Progenitor cell of endocrine pancreas (in vitro differentiated cells): ENCODE results near the gene BRICD5. TPM values are rescaled to one million over a fixed set of nuclear protein-coding genes. Genes with fewer than 3 reads are reported as not detected.

Experiments used
- DNase-seq: peaks from one replicate; pipeline ENCODE4 v3.0.0; 2021; ENCODE audit warnings: low spot score; ENCODE audit not compliant: unreplicated experiment
- H3K27ac Mint-ChIP-seq: 2 replicates; pipeline ENCODE4 v1.8.0; 2021; ENCODE audit warnings: mild to moderate bottlenecking, moderate library complexity, mixed read lengths
- H3K27me3 Mint-ChIP-seq: 2 replicates; pipeline ENCODE4 v1.8.0; 2021; ENCODE audit warnings: mixed read lengths
- H3K36me3 Mint-ChIP-seq: 2 replicates; pipeline ENCODE4 v1.8.0; 2022; ENCODE audit warnings: mixed read lengths; ENCODE audit not compliant: insufficient read depth
- H3K4me1 Mint-ChIP-seq: 2 replicates; pipeline ENCODE4 v1.8.0; 2021; ENCODE audit warnings: low read depth, mixed read lengths
- H3K4me3 Mint-ChIP-seq: 2 replicates; pipeline ENCODE4 v1.8.0; 2021; ENCODE audit warnings: low read depth, mild to moderate bottlenecking, moderate library complexity, mixed read lengths
- H3K9me3 Mint-ChIP-seq: 2 replicates; pipeline ENCODE4 v1.8.0; 2021; ENCODE audit warnings: low read depth, mixed read lengths
- CTCF ChIP-seq: fragments of 200-600 bp; sonication (generic); IDR thresholded peaks from one replicate; pipeline ENCODE4 v1.5.0; 2021; ENCODE audit warnings: antibody characterized with exemption, mild to moderate bottlenecking; ENCODE audit not compliant: unreplicated experiment
- total RNA-seq: library from RNA; stranded (reverse); gene quantifications from 2 replicates; pipeline ENCODE4 v1.2.1, GENCODE V29; 2021

Gene BRICD5
- total RNA-seq, 1 donor from 2014 or later: 24.6 TPM

DNA sequence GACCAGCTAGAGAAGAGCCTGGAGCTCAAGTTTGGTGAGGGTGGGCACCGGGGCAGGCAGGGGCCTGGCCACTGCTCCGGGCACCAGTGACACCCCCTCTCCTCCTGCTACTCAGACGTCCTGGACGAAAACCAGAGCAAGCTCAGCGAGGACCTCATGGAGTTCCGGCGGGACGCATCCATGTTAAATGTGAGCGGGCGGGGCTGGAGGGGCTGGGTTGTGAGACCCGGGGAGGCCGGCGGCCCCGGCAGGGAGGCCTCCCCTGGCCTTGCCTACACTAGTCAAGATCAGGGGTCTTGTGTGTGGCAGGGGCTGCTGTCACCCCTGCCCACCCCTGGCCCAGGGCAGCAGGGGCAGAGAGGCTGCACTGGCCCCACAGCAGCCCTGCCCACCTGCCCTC lies 37.3 kb downstream of the BRICD5 start:
- DNase-seq: no peak
- Mint-ChIP-seq H3K27ac (no peak overlapping the region), H3K9me3 (no peaks in the 10 kb centered on the region), H3K36me3 (peaks cover 11% of the 10 kb centered on the region), H3K27me3 (no peaks in the 10 kb centered on the region), H3K4me1 (no peaks in the 10 kb centered on the region), H3K4me3 (no peak overlapping the region)
- TF ChIP-seq CTCF: no peak

GRCh38 chr16:2172688-2173335 lies 37.9 kb downstream of the BRICD5 start:
- peaks cover 11% of the 10 kb centered on the region for H3K36me3 Mint-ChIP-seq
- no peak overlapping the region for H3K27ac Mint-ChIP-seq

GRCh38 chr16:2171601-2172178 lies 39.0 kb downstream of the BRICD5 start:
- H3K27me3 Mint-ChIP-seq: no peaks in the 10 kb centered on the region
- peaks cover 8% of the 10 kb centered on the region for H3K36me3 Mint-ChIP-seq
- H3K4me3 Mint-ChIP-seq: no peak overlapping the region
- H3K9me3 Mint-ChIP-seq: no peaks in the 10 kb centered on the region
- DNase-seq: no peak
- no peak for TF ChIP-seq CTCF
- no peaks in the 10 kb centered on the region for H3K4me1 Mint-ChIP-seq
- H3K27ac Mint-ChIP-seq: no peak overlapping the region

More at GRCh38 chr16:2172688-2173335, 37.9 kb downstream of the BRICD5 start:
- no peak overlapping the region for H3K4me3 Mint-ChIP-seq
- no peak for DNase-seq
- no peaks in the 10 kb centered on the region for H3K4me1 Mint-ChIP-seq
- no peak for TF ChIP-seq CTCF
- H3K27me3 Mint-ChIP-seq: no peaks in the 10 kb centered on the region
- H3K9me3 Mint-ChIP-seq: no peaks in the 10 kb centered on the region

GRCh38 chr16:2170587-2171435 lies 39.9 kb downstream of the BRICD5 start:
- TF ChIP-seq CTCF: no peak
- Mint-ChIP-seq H3K36me3 (peaks cover 8% of the 10 kb centered on the region), H3K27ac (no peak overlapping the region), H3K9me3 (no peaks in the 10 kb centered on the region), H3K4me3 (no peak overlapping the region), H3K27me3 (no peaks in the 10 kb centered on the region), H3K4me1 (no peaks in the 10 kb centered on the region)
- no peak for DNase-seq

- no peaks in the 10 kb centered on the region for H3K27me3 Mint-ChIP-seq
- no peak for TF ChIP-seq CTCF
- no peaks in the 10 kb centered on the region for H3K4me1 Mint-ChIP-seq
Observed at GRCh38 chr16:2170080-2170479, 40.6 kb downstream of the BRICD5 start.

More at GRCh38 chr16:2170080-2170479, 40.6 kb downstream of the BRICD5 start:
- Mint-ChIP-seq H3K27ac (no peak overlapping the region), H3K4me3 (no peak overlapping the region), H3K36me3 (peaks cover 8% of the 10 kb centered on the region), H3K9me3 (no peaks in the 10 kb centered on the region)
- DNase-seq: no peak
